H4 (cell line): ENCODE results near the gene HNF1B. TPM values are rescaled to one million over a fixed set of nuclear protein-coding genes. Genes with fewer than 3 reads are reported as not detected.
"Not testable (repeated sequence)": the region's sequence is repeated elsewhere in the genome, so short reads cannot be mapped to it uniquely, and the experiment has no call there.

Source experiments
- DNase-seq: peaks from one replicate; pipeline ENCODE4 v3.0.0-alpha.2; 2015; ENCODE audit warnings: low spot score
- total RNA-seq: library from RNA; depleted of rRNA; stranded (reverse); fragments of >200 nt; shearing (Covaris generic); gene quantifications from 2 replicates; pipeline ENCODE4 v1.2.3, GENCODE V29; 2014; rRNA removed

Gene HNF1B, protein sequence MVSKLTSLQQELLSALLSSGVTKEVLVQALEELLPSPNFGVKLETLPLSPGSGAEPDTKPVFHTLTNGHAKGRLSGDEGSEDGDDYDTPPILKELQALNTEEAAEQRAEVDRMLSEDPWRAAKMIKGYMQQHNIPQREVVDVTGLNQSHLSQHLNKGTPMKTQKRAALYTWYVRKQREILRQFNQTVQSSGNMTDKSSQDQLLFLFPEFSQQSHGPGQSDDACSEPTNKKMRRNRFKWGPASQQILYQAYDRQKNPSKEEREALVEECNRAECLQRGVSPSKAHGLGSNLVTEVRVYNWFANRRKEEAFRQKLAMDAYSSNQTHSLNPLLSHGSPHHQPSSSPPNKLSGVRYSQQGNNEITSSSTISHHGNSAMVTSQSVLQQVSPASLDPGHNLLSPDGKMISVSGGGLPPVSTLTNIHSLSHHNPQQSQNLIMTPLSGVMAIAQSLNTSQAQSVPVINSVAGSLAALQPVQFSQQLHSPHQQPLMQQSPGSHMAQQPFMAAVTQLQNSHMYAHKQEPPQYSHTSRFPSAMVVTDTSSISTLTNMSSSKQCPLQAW
- not detected in 2 replicates for total RNA-seq

DNA sequence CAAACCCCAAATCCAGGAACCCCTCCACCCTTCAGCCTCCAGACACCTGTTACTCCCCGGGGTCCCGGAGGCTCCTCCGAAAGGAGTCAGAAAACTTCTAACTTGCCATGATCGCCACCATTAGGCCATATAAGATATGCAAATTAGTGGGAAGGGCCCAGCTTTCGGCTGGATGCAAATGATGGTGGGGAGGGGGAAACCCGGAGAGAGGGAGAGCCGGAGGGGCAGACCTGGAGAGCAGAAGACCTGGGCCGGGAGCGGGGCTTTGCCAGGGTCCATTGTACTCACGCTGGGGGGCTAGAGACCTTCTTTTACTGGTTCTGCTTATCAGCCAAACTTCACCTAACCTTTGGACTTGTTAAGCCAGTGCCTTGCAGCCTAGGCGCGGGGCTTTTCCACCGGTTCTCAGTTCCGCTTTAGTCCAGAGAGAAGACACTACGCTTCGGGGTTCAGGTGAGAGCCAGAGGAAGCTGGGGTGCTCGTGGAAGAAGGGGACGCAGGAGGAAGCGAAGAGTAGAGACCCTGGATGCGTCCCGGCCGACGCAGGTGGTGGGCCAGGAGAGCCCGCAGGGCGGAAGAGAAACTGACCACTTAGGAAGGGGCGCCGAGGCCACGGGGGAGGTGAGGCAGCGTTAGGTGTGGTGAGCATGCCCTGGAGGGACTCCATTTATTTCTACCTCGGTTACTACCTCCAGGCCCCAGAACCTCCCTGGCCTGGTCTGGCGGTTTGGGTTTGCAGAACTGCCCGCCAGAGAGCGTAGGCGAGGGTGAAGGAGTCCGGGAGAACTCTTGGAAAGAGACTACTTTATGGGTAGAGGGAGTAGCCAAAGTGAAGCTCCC lies at the start of gene HNF1B:
HNF1B (minus strand) TSS at position 99 of the 840 bp plus-strand sequence. CDS start 175 bp downstream, outside the sequence.
- no peak for DNase-seq

DNA sequence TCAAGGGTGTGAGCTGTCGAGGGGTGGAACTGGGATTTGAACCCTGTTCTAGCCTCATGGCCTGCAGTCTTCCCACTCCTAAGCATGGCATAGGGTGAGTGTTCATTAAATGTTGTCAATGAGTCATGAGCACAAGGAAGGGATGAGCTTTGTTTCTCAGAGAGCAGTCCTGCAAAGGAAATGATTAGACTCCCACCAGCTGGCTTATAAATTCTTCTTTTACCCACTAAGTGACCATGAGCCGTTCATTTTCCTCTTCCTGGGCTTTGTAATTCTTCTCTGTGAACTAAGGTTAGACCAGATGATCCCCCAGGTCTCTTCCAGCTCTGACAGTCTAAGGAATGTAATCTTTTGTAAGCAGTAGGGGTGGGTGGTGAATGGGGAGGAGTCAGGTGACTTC lies 47.9 kb upstream of the HNF1B start:
- DNase-seq: no peak

DNA sequence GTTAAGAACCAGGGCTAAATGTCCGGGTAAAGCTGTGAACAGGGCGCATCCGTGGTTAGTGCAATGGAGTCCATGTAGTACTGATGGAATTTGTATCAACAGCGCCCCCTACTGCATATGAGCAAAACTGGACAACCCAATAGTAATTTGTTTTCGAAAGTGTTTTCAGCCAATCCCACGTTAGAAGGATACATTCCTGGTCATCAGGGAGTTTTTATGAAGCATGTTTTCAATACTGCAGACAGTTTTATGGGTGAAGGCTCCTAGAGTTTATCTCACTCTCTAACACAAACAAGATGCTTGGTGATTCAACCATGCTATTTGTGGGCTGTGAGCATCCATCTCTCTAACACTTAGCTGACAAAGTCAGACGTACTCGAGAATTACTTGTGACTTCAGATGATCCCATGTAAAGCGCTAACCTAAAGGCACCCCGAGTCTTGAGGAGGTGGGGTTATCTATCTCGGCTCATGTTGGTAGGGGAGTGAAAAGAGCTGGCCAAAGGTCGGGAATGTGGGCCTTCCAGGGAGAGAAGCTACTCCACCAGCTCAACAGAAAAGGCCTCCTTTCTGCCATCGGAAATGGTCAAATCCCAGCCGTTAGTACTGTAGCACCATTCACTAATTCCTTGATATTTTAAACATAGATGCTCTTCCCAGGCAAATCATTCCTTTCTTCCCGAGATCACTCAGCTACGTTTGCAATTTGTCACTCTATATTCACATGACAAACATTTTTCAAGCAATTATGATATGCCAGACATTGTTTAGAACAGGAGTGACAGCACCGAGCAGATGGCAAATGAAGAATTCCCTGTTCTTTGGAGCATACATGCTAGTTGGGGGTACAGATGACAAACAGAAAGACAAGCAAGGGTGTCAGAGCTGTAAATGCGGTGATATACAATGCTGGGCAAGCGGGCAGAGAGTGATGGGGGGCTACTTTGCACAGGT lies 46.9 kb upstream of the HNF1B start:
- DNase-seq: peak; percentile 50

DNA sequence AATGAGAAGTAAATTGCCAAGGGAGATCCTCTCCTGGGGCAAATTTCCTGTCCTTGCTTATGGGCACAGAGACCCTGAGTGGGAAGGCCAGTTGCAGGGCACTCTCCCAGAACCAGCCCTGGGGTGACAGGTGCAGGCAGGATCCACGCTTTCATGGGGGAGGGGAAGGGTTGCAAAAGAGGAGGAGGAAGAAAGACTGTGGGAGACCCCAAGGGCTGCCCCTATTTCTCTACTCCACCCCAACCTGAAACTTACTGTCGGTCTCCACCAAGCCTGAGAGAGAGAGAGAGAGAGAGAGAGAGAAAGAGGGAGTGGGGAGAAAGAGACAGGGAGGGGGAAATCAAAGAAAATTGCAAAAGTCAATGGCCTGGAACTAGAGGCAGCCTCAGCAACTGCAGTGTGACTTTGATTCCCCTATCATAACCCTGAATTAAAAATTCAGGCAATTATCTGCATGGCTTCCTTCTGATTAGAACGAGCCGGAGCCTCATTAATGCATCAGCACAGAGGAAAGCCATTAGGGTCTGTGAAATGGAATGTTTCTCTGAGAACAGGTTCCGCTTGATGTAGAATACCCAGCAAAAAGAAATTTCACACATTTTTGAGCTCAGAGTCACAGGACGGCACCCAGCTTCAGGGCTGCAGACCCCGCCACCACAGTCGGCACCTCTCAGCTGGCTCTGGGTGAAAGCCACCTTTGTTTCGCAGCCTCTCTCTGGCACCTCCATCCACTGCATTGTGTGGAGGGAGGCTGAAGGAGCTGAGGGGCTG lies 45.1 kb upstream of the HNF1B start:
- no peak for DNase-seq

DNA sequence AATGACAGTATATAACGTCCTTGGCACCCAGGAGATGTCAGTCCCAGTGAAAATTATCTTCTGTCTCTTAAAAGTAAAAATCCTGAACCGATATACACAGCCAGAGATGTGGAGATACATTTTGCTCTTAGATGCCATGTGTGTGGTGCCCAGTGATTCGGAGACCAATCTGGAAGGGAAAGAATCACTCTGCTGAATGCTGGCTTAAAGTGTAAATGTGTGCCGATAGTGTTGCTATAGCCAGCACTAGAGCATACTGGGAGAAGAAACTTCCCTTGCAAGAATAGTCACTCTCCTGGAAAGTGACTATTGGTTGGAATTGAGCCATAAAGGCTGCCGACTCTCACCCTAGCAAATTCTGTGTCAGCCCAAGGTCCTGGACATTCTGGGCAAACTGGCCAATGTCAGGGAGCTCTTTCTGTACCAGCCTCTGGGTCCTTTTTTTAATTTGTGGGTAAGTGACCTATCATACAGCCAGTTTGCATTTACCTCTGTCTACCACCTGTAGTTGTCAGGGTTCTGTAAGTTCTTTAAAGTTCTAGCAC lies 44.2 kb upstream of the HNF1B start:
- DNase-seq: no peak

DNA sequence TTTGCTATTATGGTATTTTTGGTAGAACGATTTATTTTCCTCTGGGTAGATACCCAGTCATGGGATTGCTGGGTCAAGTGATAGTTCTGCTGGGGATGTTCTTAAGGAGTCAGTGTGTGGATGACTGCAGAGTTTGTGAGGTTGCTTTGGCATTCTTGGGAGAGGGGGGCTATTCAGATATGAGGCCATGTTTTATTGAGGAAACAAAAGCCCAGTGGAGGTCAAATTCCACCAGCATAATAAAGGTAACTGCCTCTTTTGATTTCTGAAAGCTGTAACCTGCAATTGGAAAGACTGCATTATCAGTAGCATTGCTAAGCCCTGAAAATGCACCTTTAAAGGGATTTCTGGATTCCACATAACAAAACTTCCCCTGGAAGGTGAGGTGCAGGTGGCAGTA lies 43.7 kb upstream of the HNF1B start:
- DNase-seq: no peak

DNA sequence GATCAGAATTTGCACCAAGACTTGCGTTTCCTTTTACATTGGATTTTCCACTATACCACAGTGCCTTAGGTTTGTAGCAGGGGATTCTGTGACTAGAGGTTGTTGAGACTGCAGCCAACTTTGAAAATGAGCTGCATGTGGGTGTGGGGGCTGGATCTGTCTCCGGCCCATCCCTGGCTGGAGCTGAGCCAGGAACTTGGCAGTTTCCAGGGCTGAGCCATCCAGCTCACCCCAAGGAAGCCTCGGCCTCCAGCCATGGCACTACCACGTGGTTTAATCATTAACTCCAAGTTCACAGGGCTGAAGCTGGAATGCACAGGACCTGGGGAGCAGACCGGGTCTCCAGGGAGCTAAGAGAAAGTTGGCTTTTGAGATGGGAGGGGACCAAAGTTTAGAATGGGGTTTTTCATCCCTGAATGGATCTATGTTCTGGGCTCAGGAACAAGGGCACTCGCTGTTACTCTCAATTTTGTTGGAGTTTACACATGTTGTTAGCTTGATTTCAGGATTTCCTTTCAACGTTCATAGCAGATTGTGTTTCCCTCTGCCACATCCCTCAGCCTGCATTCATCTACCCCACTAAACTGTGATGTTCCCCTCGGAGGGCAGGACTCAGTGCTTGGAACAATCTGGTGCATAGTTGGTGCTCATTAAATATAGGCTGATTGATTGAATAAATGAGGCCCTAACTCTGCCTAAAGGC lies 42.3 kb upstream of the HNF1B start:
- DNase-seq: no peak

DNA sequence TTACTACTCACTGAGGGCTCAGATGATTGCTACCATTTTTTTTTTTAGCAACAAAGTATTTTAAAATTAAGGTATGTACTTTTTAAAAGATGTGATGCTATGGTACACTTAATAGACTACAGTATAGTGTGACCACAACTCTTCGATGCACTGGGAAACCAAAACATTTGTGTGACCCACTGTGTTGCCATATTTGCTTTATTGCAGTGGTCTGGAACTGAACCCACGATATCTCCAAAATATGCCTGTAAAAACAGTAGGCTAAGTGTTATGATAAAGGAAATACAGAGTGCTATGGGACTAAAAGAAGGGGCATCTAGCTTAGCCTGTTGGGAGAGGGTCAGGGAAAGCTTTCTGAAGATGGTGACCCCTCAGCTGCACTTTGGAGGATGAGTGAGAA lies 41.6 kb upstream of the HNF1B start:
- no peak for DNase-seq

DNA sequence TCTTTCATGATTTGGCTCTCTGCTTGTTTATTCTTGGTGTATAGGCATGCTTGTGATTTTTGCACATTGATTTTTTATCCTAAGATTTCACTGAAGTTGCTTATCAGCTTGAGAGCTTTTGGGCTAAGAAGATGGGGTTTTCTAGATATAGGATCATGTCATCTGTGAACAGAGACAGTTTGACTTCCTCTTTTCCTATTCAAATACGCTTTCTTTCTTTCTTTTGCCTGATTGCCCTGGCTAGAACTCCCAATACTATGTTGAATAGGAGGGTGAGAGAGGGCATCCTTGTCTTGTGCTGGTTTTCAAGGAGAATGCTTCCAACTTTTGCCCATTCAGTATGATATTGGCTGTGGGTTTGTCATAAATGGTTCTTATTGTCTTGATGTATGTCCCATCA lies 37.6 kb upstream of the HNF1B start:
- not testable (repeated sequence) for DNase-seq

DNA sequence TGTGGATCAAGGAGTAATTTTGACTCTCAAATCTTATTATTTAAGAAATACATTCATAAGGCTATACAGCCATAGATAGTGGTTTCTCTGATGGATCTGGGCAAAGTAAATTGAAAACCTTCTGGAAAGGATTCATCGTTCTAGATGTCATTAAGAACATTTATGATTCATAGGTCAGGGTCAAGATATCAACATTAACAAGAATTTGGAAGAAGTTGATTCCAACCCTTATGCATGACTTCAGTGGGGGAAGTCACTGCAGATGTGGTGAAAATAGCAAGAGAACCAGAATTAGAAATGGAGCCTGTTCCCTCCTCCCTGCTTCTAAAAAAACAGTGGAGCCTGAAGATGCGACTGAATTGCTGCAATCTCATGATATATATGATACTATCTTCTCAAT lies 36.6 kb upstream of the HNF1B start:
- no peak for DNase-seq

DNA sequence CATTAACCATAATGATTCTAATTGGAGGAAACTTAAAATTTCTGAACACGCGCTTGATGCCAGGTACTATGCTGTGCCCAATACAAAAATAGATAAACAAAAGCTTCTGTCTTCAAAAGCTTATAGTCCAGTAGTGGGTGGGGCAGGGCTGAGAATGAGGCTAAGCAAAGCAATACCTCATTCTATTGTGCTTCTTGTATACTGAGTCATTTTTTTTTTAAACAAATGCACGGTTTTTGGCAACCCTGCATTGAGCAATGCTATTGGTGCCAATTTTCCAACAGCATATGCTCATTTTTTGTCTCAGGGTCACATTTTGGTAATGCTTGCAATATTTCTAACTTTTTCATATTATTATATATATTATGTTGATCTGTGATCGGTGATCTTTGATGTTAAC lies 34.7 kb upstream of the HNF1B start:
- no peak for DNase-seq

DNA sequence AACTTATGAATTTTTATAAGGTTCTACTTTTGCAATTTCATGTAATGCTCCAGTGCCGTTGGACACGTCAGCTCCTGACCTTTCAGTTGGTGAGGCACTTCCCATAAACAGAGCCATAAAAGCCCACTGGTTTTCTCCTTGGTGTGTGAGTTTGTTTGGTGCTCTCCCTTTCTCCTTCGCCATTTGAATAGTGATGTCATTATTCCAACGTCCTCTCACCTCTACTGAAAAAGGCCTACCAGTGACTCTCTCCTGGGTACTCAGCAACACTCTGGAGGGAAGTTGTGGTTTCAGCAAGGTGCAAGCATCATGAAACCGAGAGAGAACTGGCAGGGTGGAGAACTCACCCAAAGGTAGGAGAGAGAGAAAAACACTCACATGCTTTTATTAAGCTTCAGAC lies 29.6 kb upstream of the HNF1B start:
- DNase-seq: no peak

DNA sequence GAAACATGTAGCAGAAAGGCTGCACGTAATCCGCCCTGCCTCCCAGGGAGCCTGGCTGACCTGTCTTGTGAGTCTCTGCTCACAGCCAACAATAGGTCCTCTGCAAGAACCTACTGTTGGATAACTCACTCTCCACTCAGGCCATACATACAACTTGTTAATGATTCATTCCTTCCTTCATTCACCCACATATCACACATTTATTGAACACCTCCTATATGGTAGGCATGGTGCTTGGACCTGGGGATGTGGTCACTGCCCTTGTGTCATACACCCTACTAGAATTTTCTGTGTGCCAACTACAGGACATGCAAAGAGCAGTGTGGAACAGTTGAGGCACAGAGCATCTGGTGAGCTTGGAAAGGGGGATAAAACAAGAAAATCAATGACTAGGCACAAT lies 28.1 kb upstream of the HNF1B start:
- DNase-seq: no peak

DNA sequence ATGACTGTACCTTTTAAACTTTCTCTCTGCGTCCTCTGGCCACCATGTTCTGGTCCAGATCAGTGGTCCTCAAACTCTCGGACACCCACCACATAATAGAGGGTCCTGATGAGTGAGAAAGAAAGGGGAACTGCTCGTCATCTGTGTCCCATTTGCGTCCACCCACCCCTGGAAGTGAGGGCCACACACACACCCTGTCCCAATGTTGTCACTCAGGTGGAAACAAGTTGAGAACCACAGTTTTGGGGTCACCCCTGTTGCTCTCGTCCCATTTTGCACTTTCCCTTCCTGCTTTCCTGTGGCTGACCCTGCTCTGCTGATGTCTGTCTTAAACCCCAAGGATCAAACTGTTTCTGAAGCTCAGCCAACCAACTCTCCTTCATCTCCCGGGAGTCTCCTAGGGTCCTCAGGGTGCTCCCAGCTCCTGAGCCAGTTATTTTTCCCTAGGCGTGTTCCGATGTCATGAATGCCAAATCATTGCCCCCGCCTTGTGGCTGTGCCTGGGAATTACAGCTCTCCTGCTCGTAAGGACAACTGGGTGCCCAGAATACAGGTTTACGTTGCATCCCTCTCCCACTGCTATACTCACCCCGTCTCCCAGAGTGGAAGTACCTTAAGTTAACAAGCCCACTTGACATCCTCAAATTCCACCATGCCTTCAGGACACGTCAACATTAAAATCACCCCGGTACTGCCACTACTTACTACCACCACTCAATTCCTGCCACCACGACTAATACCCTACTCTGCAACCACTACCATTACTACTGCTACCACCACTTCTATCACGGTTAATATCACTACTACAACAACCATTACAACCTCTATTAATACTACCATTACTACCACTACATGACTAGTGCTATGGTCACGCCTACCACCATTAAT lies 26.0 kb upstream of the HNF1B start:
- peak; percentile 53 for DNase-seq

DNA sequence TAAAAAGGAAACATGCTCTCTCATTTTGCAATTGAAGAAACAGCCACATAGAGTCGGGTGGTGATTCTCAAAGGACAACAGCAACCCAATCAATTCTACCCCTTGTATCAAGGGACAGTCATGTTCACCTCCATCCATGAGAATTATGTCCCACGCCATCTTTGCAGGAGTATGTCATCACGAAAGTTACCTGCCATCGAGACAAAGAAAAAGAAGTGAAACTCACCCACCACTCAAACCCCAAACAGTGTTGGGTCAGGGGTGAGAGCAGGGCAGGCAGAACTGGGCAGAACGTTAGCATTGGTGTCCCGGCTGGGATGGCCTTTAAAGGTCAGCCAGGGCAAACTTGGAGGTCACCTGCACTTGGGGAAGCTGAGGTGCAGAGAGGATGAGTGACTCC lies 24.2 kb upstream of the HNF1B start:
- DNase-seq: no peak

DNA sequence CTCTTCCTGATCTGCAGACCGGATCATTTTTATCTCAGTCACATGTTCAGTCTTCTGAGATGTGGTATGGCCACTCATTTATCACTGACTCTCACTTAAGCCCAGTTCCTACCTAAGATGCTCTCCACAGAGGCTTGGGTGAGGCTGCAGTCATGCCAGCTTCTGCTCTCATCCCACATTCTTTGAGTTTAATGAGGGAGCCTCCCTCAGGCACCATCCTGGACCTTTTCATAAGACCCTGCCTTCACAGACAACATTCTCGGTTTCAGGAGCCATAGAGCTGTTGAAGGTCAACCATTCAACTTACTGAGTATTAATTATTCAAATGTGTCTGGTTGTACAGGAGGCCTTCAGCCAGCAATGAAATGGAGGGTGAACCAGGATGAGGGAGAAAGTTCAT lies 23.6 kb upstream of the HNF1B start:
- no peak for DNase-seq

DNA sequence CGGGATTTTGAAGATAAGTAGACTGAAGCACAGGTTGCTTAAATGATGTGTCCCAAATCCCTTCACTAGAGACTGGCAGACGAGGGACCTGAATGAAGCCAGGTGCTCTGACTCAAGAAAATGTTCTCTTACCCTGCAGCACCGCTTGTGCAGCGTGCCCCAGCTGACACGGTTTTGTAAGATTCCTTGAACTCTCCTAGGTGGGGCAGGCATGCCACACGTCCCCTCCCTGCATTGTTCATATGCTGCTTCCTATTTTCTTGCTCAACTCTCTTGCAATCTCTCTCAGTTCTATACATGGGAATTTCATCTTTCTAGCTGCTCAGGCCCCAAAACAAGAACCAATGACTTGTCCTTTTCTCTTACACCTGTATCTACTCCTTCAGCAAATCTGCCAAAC lies 22.1 kb upstream of the HNF1B start:
- no peak for DNase-seq

DNA sequence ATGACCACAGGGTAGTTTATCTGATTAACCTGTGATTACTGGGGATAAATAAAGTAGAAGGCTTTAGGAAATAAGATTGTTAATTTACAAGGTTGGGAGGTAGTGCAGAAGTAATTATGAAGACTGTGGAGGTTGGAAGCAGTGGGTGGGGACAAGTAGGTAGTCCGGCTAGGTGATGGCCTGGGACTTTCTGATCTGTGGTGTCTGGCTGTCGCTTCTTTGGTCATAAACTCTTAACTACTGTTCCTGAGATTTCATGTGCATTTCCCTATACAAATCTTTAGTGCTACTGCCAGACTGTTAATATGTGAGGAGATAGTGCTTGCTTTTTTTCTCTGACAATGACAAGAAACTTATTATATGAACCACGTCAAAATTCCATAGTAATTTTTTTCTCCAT lies 19.5 kb upstream of the HNF1B start:
- no peak for DNase-seq

DNA sequence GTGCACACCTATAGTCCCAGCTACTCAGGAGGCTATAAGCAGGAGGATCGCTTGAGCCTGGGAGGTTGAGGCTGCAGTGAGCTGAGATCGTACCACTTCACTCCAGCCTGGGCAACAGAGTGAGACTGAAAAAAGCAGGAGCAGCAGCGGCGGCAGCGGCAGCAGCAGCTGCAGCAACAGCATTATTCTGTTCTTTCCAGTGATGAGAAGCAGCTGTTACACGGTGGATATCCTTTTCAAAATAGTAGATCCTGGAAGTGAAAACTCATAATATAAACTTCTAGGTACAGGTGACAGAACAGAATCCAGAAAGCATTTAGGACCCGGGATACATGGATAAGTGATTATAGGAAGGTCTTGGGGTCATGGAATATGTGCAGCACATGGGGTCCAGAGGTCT lies 17.8 kb upstream of the HNF1B start:
- no peak for DNase-seq
